Measurements from ENCODE around the gene SLC8A2. TPM values are rescaled to one million over a fixed set of nuclear protein-coding genes. Genes with fewer than 3 reads are reported as not detected.
"Not testable (repeated sequence)": the region's sequence is repeated elsewhere in the genome, so short reads cannot be mapped to it uniquely, and the experiment has no call there.

Gene SLC8A2
- polyA plus RNA-seq, 2 donors = 0.16 to 0.29 TPM

DNA sequence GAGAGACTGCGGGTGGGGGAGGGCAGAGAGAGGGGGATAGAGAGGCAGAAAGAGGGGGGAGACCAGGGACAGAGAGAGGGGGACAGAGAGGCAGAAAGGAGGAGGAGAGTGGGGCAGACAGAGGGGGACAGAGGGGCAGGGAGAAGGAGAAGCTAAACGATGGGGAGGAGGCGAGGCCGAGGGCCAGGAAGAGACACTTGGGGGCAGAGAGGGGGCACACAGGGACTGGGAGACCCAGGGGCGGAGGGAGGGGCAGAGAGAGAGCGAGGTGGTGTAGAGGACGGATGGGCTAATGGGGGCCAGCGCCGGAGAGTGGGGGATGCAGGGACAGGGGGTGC lies 53.0 kb downstream of the SLC8A2 start:
- H3K9me3 ChIP-seq (ENCODE audit: control insufficient read depth in 2 of 2, insufficient read depth in 1 of 2, low read depth in 1 of 2, low read length in 1 of 2) = no peaks in the 10 kb centered on the region
- no peaks in the 10 kb centered on the region for H3K4me1 ChIP-seq (ENCODE audit: control insufficient read depth in 2 of 2, insufficient read depth in 2 of 2, low read length in 1 of 2)
- H3K36me3 ChIP-seq (ENCODE audit: control insufficient read depth in 2 of 2, insufficient read depth in 2 of 2, low read length in 1 of 2) = no peaks in the 10 kb centered on the region
- peak overlapping the region; percentile 35 to 46 for H3K4me3 ChIP-seq (ENCODE audit: low read depth in 1 of 2, low read length in 2 of 2)
- WGBS, 2 donors = 3 to 4% methylated on average over 8 to 9 of the region's 9 CpGs
- H3K27me3 ChIP-seq (ENCODE audit: control insufficient read depth in 1 of 2, insufficient read depth in 2 of 2, low read length in 2 of 2) = peaks cover 8 to 18% of the 10 kb centered on the region in 2 donors
- no peak overlapping the region for H3K27ac ChIP-seq (ENCODE audit: low read depth in 2 of 2, low read length in 1 of 2)

DNA sequence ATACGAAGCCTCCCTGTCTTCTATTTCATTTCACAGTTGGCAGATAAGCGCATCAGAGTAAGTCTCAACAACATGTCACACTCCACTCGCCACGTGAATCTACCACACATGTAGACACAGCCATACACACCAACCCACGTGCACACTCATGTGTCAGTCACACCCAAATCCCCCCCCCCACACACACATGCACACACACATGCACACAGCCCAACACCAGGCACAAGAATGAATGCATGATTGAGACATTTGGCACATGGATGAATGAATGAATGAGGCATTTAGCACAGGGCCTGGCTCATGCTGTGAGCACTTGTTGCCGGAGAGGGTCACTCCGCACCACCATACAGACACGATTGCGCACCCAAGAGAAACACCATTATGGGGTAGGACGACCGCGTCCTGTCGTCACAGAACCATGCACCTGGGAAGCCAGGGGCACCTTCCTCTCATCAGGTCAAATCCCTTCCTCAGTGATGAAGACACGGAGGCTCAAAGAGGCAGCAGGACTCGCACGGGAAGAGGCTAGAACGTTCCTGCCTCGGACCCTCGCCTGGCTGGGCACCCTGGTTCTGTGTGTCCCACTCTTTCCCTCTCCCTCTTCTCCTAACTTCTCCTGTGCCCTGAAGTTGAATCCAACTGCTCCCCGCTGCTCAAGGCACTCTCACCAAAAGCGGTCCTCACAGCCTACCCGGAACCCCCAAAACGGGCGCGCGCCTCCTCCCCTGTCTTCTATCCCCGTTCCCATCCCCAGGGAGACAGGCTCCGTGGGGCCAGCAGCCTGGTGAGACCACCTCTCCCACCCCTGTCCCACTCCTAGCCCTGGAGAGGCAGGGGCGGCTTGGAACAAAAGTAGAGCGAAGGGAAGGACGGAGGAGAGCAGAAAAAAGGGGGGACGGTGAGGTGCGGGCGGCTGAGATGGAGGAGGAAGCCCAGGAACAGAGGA lies 53.7 kb downstream of the SLC8A2 start:
- Histone ChIP-seq H3K27me3 (ENCODE audit: control insufficient read depth in 1 of 2, insufficient read depth in 2 of 2, low read length in 2 of 2) (peaks cover 8 to 16% of the 10 kb centered on the region in 2 donors), H3K4me1 (ENCODE audit: control insufficient read depth in 2 of 2, insufficient read depth in 2 of 2, low read length in 1 of 2) (no peaks in the 10 kb centered on the region), H3K9me3 (ENCODE audit: control insufficient read depth in 2 of 2, insufficient read depth in 1 of 2, low read depth in 1 of 2, low read length in 1 of 2) (no peaks in the 10 kb centered on the region), H3K4me3 (ENCODE audit: low read depth in 1 of 2, low read length in 2 of 2) (peak overlapping the region in 1 of 2 donors; percentile 46), H3K36me3 (ENCODE audit: control insufficient read depth in 2 of 2, insufficient read depth in 2 of 2, low read length in 1 of 2) (no peaks in the 10 kb centered on the region), H3K27ac (ENCODE audit: low read depth in 2 of 2, low read length in 1 of 2) (no peak overlapping the region)
- WGBS, 2 donors = 4% methylated on average over 34 of the region's 34 CpGs

DNA sequence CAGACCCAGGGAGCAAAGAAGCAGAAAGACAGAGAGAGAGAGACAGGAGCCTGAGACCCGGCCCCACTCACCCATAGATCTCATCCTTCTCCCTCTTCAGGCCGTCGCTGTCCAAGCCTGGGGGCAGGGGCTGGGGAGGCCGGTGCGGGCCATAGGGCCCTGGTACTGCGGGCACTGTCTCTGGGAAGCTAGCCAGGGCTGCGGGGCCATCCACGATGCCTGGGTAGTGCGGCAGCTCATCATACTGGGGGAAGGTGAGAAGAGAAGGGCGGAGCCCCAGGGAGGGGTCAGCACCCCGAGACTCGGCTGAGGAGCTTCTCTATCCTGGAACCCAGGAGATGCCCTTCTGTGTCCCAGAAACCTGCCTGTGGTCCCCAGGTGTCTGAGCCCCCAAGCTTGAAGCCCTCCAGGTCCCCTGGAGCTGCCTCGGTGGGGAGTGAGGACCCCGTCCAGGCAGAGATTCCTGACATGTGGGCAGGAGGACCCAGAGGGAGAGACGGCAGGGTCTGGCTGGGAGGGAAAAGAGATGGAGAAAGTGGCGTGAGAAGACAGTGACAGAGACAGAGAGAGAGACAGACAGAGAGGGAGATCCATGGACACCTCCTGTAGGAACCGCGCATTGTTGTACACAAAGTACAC lies 54.5 kb downstream of the SLC8A2 start:
- Histone ChIP-seq H3K9me3 (ENCODE audit: control insufficient read depth in 2 of 2, insufficient read depth in 1 of 2, low read depth in 1 of 2, low read length in 1 of 2) (no peaks in the 10 kb centered on the region), H3K4me3 (ENCODE audit: low read depth in 1 of 2, low read length in 2 of 2) (no peak overlapping the region), H3K36me3 (ENCODE audit: control insufficient read depth in 2 of 2, insufficient read depth in 2 of 2, low read length in 1 of 2) (no peaks in the 10 kb centered on the region), H3K27ac (ENCODE audit: low read depth in 2 of 2, low read length in 1 of 2) (no peak overlapping the region), H3K27me3 (ENCODE audit: control insufficient read depth in 1 of 2, insufficient read depth in 2 of 2, low read length in 2 of 2) (peaks cover 8 to 13% of the 10 kb centered on the region in 2 donors), H3K4me1 (ENCODE audit: control insufficient read depth in 2 of 2, insufficient read depth in 2 of 2, low read length in 1 of 2) (no peaks in the 10 kb centered on the region)
- 19 to 21% methylated on average over 17 to 18 of the region's 18 CpGs for WGBS, 2 donors

DNA sequence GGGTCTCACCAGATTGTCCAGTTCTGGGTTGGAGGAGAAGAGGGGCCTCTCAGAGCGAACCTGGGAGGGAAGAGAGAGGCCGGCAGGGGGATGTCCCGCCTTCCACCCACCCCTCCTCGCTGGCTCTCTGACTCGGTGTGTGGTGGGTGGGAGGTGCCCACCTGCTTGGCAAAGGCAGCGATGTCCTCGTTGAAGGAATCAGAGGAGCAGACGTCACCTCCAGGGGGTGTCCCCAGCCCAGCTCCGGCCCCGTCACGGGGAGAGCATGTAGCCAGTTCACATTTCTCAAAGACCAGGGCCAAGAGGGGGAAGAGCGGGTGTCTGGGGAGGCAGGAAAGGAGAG lies 55.1 kb downstream of the SLC8A2 start:
- 45 to 53% methylated on average over 12 of the region's 12 CpGs for WGBS, 2 donors
- Histone ChIP-seq H3K9me3 (ENCODE audit: control insufficient read depth in 2 of 2, insufficient read depth in 1 of 2, low read depth in 1 of 2, low read length in 1 of 2) (no peaks in the 10 kb centered on the region), H3K4me1 (ENCODE audit: control insufficient read depth in 2 of 2, insufficient read depth in 2 of 2, low read length in 1 of 2) (no peaks in the 10 kb centered on the region), H3K27ac (ENCODE audit: low read depth in 2 of 2, low read length in 1 of 2) (no peak overlapping the region), H3K4me3 (ENCODE audit: low read depth in 1 of 2, low read length in 2 of 2) (no peak overlapping the region), H3K27me3 (ENCODE audit: control insufficient read depth in 1 of 2, insufficient read depth in 2 of 2, low read length in 2 of 2) (peaks cover 8 to 11% of the 10 kb centered on the region in 2 donors), H3K36me3 (ENCODE audit: control insufficient read depth in 2 of 2, insufficient read depth in 2 of 2, low read length in 1 of 2) (no peaks in the 10 kb centered on the region)

DNA sequence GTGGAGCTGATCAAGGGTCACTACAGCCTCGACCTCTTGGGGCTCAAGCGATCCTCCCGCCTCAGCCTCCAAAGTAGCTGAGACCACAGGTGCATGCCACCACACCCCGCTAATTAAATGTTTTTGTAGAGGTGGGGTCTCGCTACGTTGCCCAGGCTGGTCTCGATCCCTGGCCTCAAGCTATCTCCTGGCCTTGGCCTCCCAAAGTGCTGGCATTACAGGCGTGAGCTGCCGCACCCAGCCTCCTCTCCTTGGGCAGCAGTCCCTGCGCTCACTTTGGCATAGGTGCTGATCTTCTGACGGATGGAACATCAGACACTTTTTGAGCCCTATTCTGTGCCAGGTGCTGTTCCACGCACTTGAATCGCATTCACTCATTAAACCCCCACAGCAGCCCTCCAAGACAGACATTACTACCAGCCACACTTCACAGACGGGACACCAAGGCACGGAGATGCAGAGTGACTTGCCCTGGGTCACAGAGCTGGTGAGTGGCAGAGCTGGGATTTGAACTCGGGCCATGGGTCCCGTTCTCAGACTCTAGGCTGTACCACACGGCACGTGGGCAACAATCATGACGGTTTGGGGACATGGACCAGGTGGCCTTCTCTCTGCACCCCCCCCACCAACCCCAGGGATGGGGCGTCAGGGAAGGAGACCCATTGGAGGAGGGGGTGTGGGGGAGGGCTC lies 55.6 kb downstream of the SLC8A2 start:
- WGBS, 2 donors = 83 to 87% methylated on average over 21 of the region's 21 CpGs

DNA sequence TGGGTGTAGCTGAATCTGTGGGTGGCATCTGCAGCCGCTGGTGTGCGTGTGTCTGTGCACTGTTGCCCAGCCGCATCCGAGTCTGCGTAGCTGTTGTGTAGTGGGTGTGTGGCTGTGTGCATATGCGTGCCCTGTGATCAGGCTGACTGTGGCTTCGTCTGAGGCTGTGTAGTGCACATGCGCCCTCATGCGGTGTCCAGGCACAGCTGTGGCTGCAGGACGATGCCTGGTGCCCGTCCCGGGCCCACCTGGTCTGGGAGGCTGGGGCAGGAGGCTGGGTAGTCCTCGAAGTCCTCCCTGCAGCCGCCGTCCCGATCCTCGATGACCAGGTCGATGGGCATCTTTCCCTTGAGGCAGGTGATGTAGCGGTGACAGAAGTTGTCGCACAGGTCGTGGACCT lies 57.2 kb downstream of the SLC8A2 start:
- 72 to 77% methylated on average over 21 of the region's 21 CpGs for WGBS, 2 donors
- H3K4me3 ChIP-seq (ENCODE audit: low read depth in 1 of 2, low read length in 2 of 2) = no peak overlapping the region
- no peaks in the 10 kb centered on the region for H3K36me3 ChIP-seq (ENCODE audit: control insufficient read depth in 2 of 2, insufficient read depth in 2 of 2, low read length in 1 of 2)
- no peaks in the 10 kb centered on the region for H3K4me1 ChIP-seq (ENCODE audit: control insufficient read depth in 2 of 2, insufficient read depth in 2 of 2, low read length in 1 of 2)
- no peak overlapping the region for H3K27ac ChIP-seq (ENCODE audit: low read depth in 2 of 2, low read length in 1 of 2)
- H3K9me3 ChIP-seq (ENCODE audit: control insufficient read depth in 2 of 2, insufficient read depth in 1 of 2, low read depth in 1 of 2, low read length in 1 of 2) = no peaks in the 10 kb centered on the region
- peaks cover 5 to 8% of the 10 kb centered on the region in 2 donors for H3K27me3 ChIP-seq (ENCODE audit: control insufficient read depth in 1 of 2, insufficient read depth in 2 of 2, low read length in 2 of 2)

More for the DNA sequence above, 55.6 kb downstream of the SLC8A2 start:
- H3K27me3 ChIP-seq (ENCODE audit: control insufficient read depth in 1 of 2, insufficient read depth in 2 of 2, low read length in 2 of 2) = peaks cover 8 to 11% of the 10 kb centered on the region in 2 donors
- no peaks in the 10 kb centered on the region for H3K36me3 ChIP-seq (ENCODE audit: control insufficient read depth in 2 of 2, insufficient read depth in 2 of 2, low read length in 1 of 2)
- H3K4me3 ChIP-seq (ENCODE audit: low read depth in 1 of 2, low read length in 2 of 2) = no peak overlapping the region
- no peaks in the 10 kb centered on the region for H3K9me3 ChIP-seq (ENCODE audit: control insufficient read depth in 2 of 2, insufficient read depth in 1 of 2, low read depth in 1 of 2, low read length in 1 of 2)
- no peak overlapping the region for H3K27ac ChIP-seq (ENCODE audit: low read depth in 2 of 2, low read length in 1 of 2)
- H3K4me1 ChIP-seq (ENCODE audit: control insufficient read depth in 2 of 2, insufficient read depth in 2 of 2, low read length in 1 of 2) = no peaks in the 10 kb centered on the region

DNA sequence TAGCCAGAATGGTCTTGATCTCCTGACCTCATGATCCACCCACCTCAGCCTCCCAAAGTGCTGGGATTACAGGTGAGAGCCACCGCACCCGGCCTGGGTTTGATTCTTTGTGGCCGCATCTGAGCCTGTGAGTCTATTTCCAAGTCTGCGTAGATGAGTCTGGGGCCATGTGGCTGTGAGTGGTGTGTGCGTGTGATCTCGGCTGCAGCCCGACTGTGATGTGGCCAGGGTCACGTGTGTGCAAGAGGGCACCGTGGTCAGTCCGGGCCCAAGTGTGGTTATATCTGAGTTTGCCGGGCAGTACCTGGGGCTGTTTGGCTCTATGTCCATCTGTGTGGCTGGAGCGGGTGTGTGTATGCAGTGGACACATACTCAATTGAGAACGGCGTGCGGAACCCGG lies 57.8 kb downstream of the SLC8A2 start:
- no peaks in the 10 kb centered on the region for H3K9me3 ChIP-seq (ENCODE audit: control insufficient read depth in 2 of 2, insufficient read depth in 1 of 2, low read depth in 1 of 2, low read length in 1 of 2)
- WGBS, 2 donors = 93 to 95% methylated on average over 16 of the region's 16 CpGs
- H3K36me3 ChIP-seq (ENCODE audit: control insufficient read depth in 2 of 2, insufficient read depth in 2 of 2, low read length in 1 of 2) = no peaks in the 10 kb centered on the region
- H3K4me1 ChIP-seq (ENCODE audit: control insufficient read depth in 2 of 2, insufficient read depth in 2 of 2, low read length in 1 of 2) = no peaks in the 10 kb centered on the region
- H3K4me3 ChIP-seq (ENCODE audit: low read depth in 1 of 2, low read length in 2 of 2) = no peak overlapping the region
- peaks cover 5 to 8% of the 10 kb centered on the region in 2 donors for H3K27me3 ChIP-seq (ENCODE audit: control insufficient read depth in 1 of 2, insufficient read depth in 2 of 2, low read length in 2 of 2)
- no peak overlapping the region for H3K27ac ChIP-seq (ENCODE audit: low read depth in 2 of 2, low read length in 1 of 2)

DNA sequence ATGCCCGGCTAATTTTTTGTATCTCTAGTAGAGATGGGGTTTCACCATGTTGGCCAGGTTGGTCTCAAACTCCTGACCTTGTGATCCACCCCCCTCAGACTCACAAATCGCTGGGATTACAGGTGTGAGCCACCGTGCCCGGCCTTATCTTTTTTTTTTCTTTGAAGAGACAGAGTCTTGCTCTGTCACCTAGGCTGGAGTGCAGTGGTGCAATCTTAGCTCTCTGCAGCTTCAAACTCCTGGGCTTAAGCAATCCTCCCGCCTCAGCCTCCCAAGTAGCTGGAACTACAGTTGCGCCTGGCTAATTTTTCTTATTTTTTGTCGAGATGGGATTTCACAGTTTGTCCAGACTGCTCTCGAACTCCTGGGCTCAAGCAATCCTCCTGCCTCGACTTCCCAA lies 60.0 kb downstream of the SLC8A2 start:
- H3K36me3 ChIP-seq (ENCODE audit: control insufficient read depth in 2 of 2, insufficient read depth in 2 of 2, low read length in 1 of 2); H3K4me1 ChIP-seq (ENCODE audit: control insufficient read depth in 2 of 2, insufficient read depth in 2 of 2, low read length in 1 of 2); H3K4me3 ChIP-seq (ENCODE audit: low read depth in 1 of 2, low read length in 2 of 2); H3K27ac ChIP-seq (ENCODE audit: low read depth in 2 of 2, low read length in 1 of 2); H3K9me3 ChIP-seq (ENCODE audit: control insufficient read depth in 2 of 2, insufficient read depth in 1 of 2, low read depth in 1 of 2, low read length in 1 of 2): not testable (repeated sequence)
- H3K27me3 ChIP-seq (ENCODE audit: control insufficient read depth in 1 of 2, insufficient read depth in 2 of 2, low read length in 2 of 2) = peaks cover 8 to 11% of the 10 kb centered on the region in 2 donors
- 65 to 66% methylated on average over 9 of the region's 9 CpGs for whole genome bisulfite sequencing, 2 donors

DNA sequence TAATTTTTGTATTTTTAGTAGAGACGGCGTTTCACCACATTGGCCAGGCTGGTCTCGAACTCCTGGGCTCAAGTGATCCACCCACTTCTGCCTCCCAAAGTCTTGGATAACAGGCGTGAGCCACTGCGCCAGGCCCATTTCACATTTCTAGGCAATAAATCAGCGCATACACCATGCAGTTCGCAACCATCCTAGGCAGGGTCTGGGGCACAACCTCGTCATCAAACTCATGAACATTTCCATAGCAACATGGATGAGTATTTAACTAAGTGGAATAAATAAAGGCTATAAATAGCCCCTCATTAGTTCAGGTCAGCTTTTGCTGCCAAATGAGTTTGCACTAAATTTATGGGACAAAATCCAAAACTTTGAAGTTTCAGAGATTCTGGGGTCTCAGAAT lies 60.6 kb downstream of the SLC8A2 start:
- Histone ChIP-seq H3K27ac (ENCODE audit: low read depth in 2 of 2, low read length in 1 of 2) (no peak overlapping the region), H3K27me3 (ENCODE audit: control insufficient read depth in 1 of 2, insufficient read depth in 2 of 2, low read length in 2 of 2) (peaks cover 2 to 8% of the 10 kb centered on the region in 2 donors)

More for the DNA sequence above, 60.6 kb downstream of the SLC8A2 start:
- WGBS, 2 donors = 69 to 74% methylated on average over 8 of the region's 8 CpGs
- no peaks in the 10 kb centered on the region for H3K4me1 ChIP-seq (ENCODE audit: control insufficient read depth in 2 of 2, insufficient read depth in 2 of 2, low read length in 1 of 2)
- no peak overlapping the region for H3K4me3 ChIP-seq (ENCODE audit: low read depth in 1 of 2, low read length in 2 of 2)
- H3K36me3 ChIP-seq (ENCODE audit: control insufficient read depth in 2 of 2, insufficient read depth in 2 of 2, low read length in 1 of 2) = no peaks in the 10 kb centered on the region
- H3K9me3 ChIP-seq (ENCODE audit: control insufficient read depth in 2 of 2, insufficient read depth in 1 of 2, low read depth in 1 of 2, low read length in 1 of 2) = no peaks in the 10 kb centered on the region
